ENCODE measurements around the gene CYRIA. TPM values are rescaled to one million over a fixed set of nuclear protein-coding genes. Genes with fewer than 3 reads are reported as not detected.

The CYRIA gene
- total RNA-seq, 2 experiments from 2014 or later: 1.3 TPM

GRCh38 chr2:16687222-16687621 is 21.6 kb upstream of the CYRIA start:
- Histone ChIP-seq H3K27ac (ENCODE audit: low read depth in 1 of 2, low read length in 2 of 2) (no peak overlapping the region), H3K4me3 (ENCODE audit: low read length) (no peak overlapping the region), H3K9me3 (ENCODE audit: control insufficient read depth in 1 of 2, insufficient read depth in 1 of 2, low read length in 2 of 2) (no peaks in the 10 kb centered on the region), H3K4me1 (ENCODE audit: insufficient read depth, low read length) (no peaks in the 10 kb centered on the region), H3K27me3 (ENCODE audit: control insufficient read depth in 1 of 2, insufficient read depth in 2 of 2, low read length in 2 of 2) (peaks cover 0 to 2% of the 10 kb centered on the region in 2 experiments), H3K36me3 (ENCODE audit: insufficient read depth, low read length) (no peaks in the 10 kb centered on the region)
- ChIA-PET POLR2A (no interaction called here), CTCF (no interaction called here)
- DNase-seq (no peak), ATAC-seq (ENCODE audit: poor library complexity) (no peak)
- peaks cover 18% of the 10 kb centered on the region for H3K27me3 Mint-ChIP-seq
- H3K4me3 Mint-ChIP-seq: no peak overlapping the region
- no peaks in the 10 kb centered on the region for H3K4me1 Mint-ChIP-seq (ENCODE audit: low read depth)
- no peak overlapping the region for H3K27ac Mint-ChIP-seq
- TF ChIP-seq CTCF (IDR thresholded peaks at IDR 0.05): no peak
- intact Hi-C loops (cut with DNase I, micrococcal nuclease): no loop called here
- H3K9me3 Mint-ChIP-seq: no peaks in the 10 kb centered on the region
- H3K36me3 Mint-ChIP-seq (ENCODE audit: low read depth): no peaks in the 10 kb centered on the region

- intact Hi-C loops (cut with DNase I, micrococcal nuclease): no loop called here
- Histone ChIP-seq H3K27me3 (ENCODE audit: control insufficient read depth in 1 of 2, insufficient read depth in 2 of 2, low read length in 2 of 2) (peaks cover 0 to 2% of the 10 kb centered on the region in 2 experiments), H3K4me1 (ENCODE audit: insufficient read depth, low read length) (no peaks in the 10 kb centered on the region), H3K4me3 (ENCODE audit: low read length) (no peak overlapping the region), H3K27ac (ENCODE audit: low read depth in 1 of 2, low read length in 2 of 2) (no peak overlapping the region), H3K9me3 (ENCODE audit: control insufficient read depth in 1 of 2, insufficient read depth in 1 of 2, low read length in 2 of 2) (no peaks in the 10 kb centered on the region), H3K36me3 (ENCODE audit: insufficient read depth, low read length) (no peaks in the 10 kb centered on the region)
- H3K27ac Mint-ChIP-seq: no peak overlapping the region
- H3K4me3 Mint-ChIP-seq: no peak overlapping the region
- POLR2A ChIA-PET: no interaction called here
- no peak for ATAC-seq (ENCODE audit: poor library complexity)
- H3K9me3 Mint-ChIP-seq: no peaks in the 10 kb centered on the region
- TF ChIP-seq CTCF (IDR thresholded peaks at IDR 0.05): no peak
- peaks cover 23% of the 10 kb centered on the region for H3K27me3 Mint-ChIP-seq
- CTCF ChIA-PET: no interaction called here
- no peaks in the 10 kb centered on the region for H3K36me3 Mint-ChIP-seq (ENCODE audit: low read depth)
- DNase-seq: no peak
- no peaks in the 10 kb centered on the region for H3K4me1 Mint-ChIP-seq (ENCODE audit: low read depth)
These were observed 21.0 kb upstream of the CYRIA start for GRCh38 chr2:16686641-16687040.

- no peak for TF ChIP-seq CTCF (IDR thresholded peaks at IDR 0.05)
- Mint-ChIP-seq H3K4me3 (no peak overlapping the region), H3K27me3 (peaks cover 28% of the 10 kb centered on the region), H3K4me1 (ENCODE audit: low read depth) (no peaks in the 10 kb centered on the region), H3K27ac (no peak overlapping the region), H3K9me3 (no peaks in the 10 kb centered on the region), H3K36me3 (ENCODE audit: low read depth) (no peaks in the 10 kb centered on the region)
- POLR2A ChIA-PET: no interaction called here
- no peak overlapping the region for H3K27ac ChIP-seq (ENCODE audit: low read depth in 1 of 2, low read length in 2 of 2)
- no peaks in the 10 kb centered on the region for H3K9me3 ChIP-seq (ENCODE audit: control insufficient read depth in 1 of 2, insufficient read depth in 1 of 2, low read length in 2 of 2)
- intact Hi-C loops (cut with DNase I, micrococcal nuclease): no loop called here
- H3K4me1 ChIP-seq (ENCODE audit: insufficient read depth, low read length): no peaks in the 10 kb centered on the region
- ATAC-seq (ENCODE audit: poor library complexity): no peak
- no peaks in the 10 kb centered on the region for H3K36me3 ChIP-seq (ENCODE audit: insufficient read depth, low read length)
- CTCF ChIA-PET: no interaction called here
- peaks cover 0 to 2% of the 10 kb centered on the region in 2 experiments for H3K27me3 ChIP-seq (ENCODE audit: control insufficient read depth in 1 of 2, insufficient read depth in 2 of 2, low read length in 2 of 2)
- DNase-seq: no peak
- no peak overlapping the region for H3K4me3 ChIP-seq (ENCODE audit: low read length)
These were observed 19.7 kb upstream of the CYRIA start for GRCh38 chr2:16685340-16685715.

All from CD4-positive, alpha-beta T cell (primary cell).